Naive thymus-derived CD4-positive, alpha-beta T cell (primary cell): ENCODE measurements around the gene TMCC3. TPM values are rescaled to one million over a fixed set of nuclear protein-coding genes. Genes with fewer than 3 reads are reported as not detected.

ENCODE experiments used
- ATAC-seq: fragments of 150-1000 bp; cut with Tn5 transposase; 2 replicates; pipeline ENCODE4 v1.10.0; 2021; ENCODE audit warnings: mild to moderate bottlenecking, moderate library complexity
- CTCF ChIA-PET: fragments of 350-600 bp; sonication (Branson Sonifier 250); formaldehyde crosslinking; loops from one replicate; lab custom pipeline; 2021; ENCODE audit warnings: antibody characterized with exemption; lab: Charles Lee
- POLR2A ChIA-PET: fragments of 350-600 bp; sonication (Branson Sonifier 250); formaldehyde crosslinking; loops from one replicate; lab custom pipeline; 2021; ENCODE audit warnings: antibody characterized with exemption, inconsistent platforms; lab: Charles Lee
- DNase-seq, 9 donors: peaks; one replicate each; pipeline versions ENCODE4 v3.0.0 to v3.0.0-alpha.2; 2020 to 2022; ENCODE audit warnings: mixed read lengths in 1 of 9
- H3K27ac ChIP-seq: one replicate; pipeline ENCODE4 v1.7.0; 2013; ENCODE audit warnings: mild to moderate bottlenecking, low read depth, low read length, moderate library complexity
- H3K27me3 ChIP-seq, 2 donors: one replicate each; pipeline ENCODE4 v1.7.0; 2013; ENCODE audit warnings: low read length in 2 of 2, mild to moderate bottlenecking in 2 of 2, moderate library complexity in 2 of 2; ENCODE audit not compliant: control insufficient read depth in 2 of 2, insufficient read depth in 2 of 2
- H3K36me3 ChIP-seq, 3 experiments: 1 replicate in 2 of 3; 2 replicates in 1 of 3; pipeline ENCODE4 v1.7.0; 2013; ENCODE audit warnings: low read length in 3 of 3, mild to moderate bottlenecking in 3 of 3, moderate library complexity in 1 of 3; ENCODE audit not compliant: insufficient read depth in 3 of 3, control insufficient read depth in 2 of 3
- H3K4me1 ChIP-seq, 2 donors: one replicate each; pipeline ENCODE4 v1.7.0; 2013; ENCODE audit warnings: low read length in 2 of 2, mild to moderate bottlenecking in 2 of 2, moderate library complexity in 1 of 2; ENCODE audit not compliant: control insufficient read depth in 2 of 2, insufficient read depth in 2 of 2
- H3K4me3 ChIP-seq: 2 replicates; pipeline ENCODE4 v1.7.0; 2013; ENCODE audit warnings: mild to moderate bottlenecking, low read length
- H3K9me3 ChIP-seq, 3 experiments: 1 replicate in 2 of 3; 2 replicates in 1 of 3; pipeline ENCODE4 v1.7.0; 2013; ENCODE audit warnings: low read length in 3 of 3; ENCODE audit not compliant: control insufficient read depth in 2 of 3
- H3K27ac Mint-ChIP-seq, 9 donors: one replicate each; pipeline ENCODE4 v1.8.0; 2020 to 2022; ENCODE audit warnings: mixed read lengths in 9 of 9, mild to moderate bottlenecking in 8 of 9, moderate library complexity in 5 of 9, inconsistent platforms in 2 of 9
- H3K27me3 Mint-ChIP-seq, 5 donors: one replicate each; pipeline ENCODE4 v1.8.0; 2021 to 2022; ENCODE audit warnings: mixed read lengths in 5 of 5, mild to moderate bottlenecking in 1 of 5
- H3K36me3 Mint-ChIP-seq, 5 donors: one replicate each; pipeline ENCODE4 v1.8.0; 2020 to 2022; ENCODE audit warnings: mixed read lengths in 5 of 5, mild to moderate bottlenecking in 3 of 5, inconsistent platforms in 1 of 5
- H3K4me1 Mint-ChIP-seq, 7 donors: one replicate each; pipeline ENCODE4 v1.8.0; 2020 to 2022; ENCODE audit warnings: mixed read lengths in 7 of 7, mild to moderate bottlenecking in 3 of 7, inconsistent platforms in 1 of 7
- H3K4me3 Mint-ChIP-seq, 10 donors: one replicate each; pipeline ENCODE4 v1.8.0; 2020 to 2022; ENCODE audit warnings: mild to moderate bottlenecking in 10 of 10, mixed read lengths in 10 of 10, moderate library complexity in 6 of 10, inconsistent platforms in 2 of 10
- H3K9me3 Mint-ChIP-seq, 11 donors: one replicate each; pipeline ENCODE4 v1.8.0; 2020 to 2022; ENCODE audit warnings: mixed read lengths in 11 of 11, mild to moderate bottlenecking in 4 of 11, inconsistent platforms in 1 of 11, moderate library complexity in 1 of 11
- intact Hi-C, 2 donors: fragments of 100-400 bp; cut with micrococcal nuclease; formaldehyde crosslinking; loops; one replicate each; pipeline ENCODE4 v1.15.1; 2023
- polyA plus RNA-seq, 2 donors: library from polyadenylated mRNA; unstranded; fragments of 300-500 nt; fragmentation: Illumina TruSeq; gene quantifications; one replicate each; pipeline ENCODE4 v1.2.3, GENCODE V29; 2021
- total RNA-seq, 6 experiments: library from RNA in 5 of 6; stranded (reverse) in 5 of 6; gene quantifications; 1 replicate in 5 of 6; 2 replicates in 1 of 6; pipeline ENCODE4 v1.2.3 and lab custom pipeline; 2021 to 2026

Gene TMCC3
- total and polyA plus RNA-seq, 7 experiments from 2014 or later, result 0.08 to 9.7 (median 0.10) TPM; not detected in 2

- CTCF ChIA-PET, result no interaction called here
- ATAC-seq, result no peak
- Mint-ChIP-seq H3K4me3 (no peak overlapping the region), H3K36me3 (no peaks in the 10 kb centered on the region), H3K9me3 (peaks cover 0 to 1% (median 0%) of the 10 kb centered on the region in 11 donors), H3K27ac (no peak overlapping the region), H3K4me1 (peaks cover 0 to 17% (median 10%) of the 10 kb centered on the region in 7 donors), H3K27me3 (peaks cover 0 to 9% (median 0%) of the 10 kb centered on the region in 5 donors)
- H3K27ac ChIP-seq, result no peak overlapping the region
- intact Hi-C loops, result no loop called here
- no peaks in the 10 kb centered on the region for H3K9me3 ChIP-seq
- no peaks in the 10 kb centered on the region for H3K36me3 ChIP-seq
- DNase-seq, result no peak
- H3K4me3 ChIP-seq, result no peak overlapping the region
- POLR2A ChIA-PET, result no interaction called here
- H3K4me1 ChIP-seq, result no peaks in the 10 kb centered on the region
- no peaks in the 10 kb centered on the region for H3K27me3 ChIP-seq
These were observed 62.8 kb downstream of the TMCC3 start for GRCh38 chr12:94587266-94588241.

- H3K36me3 Mint-ChIP-seq, result no peaks in the 10 kb centered on the region
- DNase-seq (no peak), ATAC-seq (no peak)
- ChIA-PET CTCF (no interaction called here), POLR2A (no interaction called here)
- H3K4me3 ChIP-seq, result no peak overlapping the region
- H3K9me3 ChIP-seq, result no peaks in the 10 kb centered on the region
- no peaks in the 10 kb centered on the region for H3K36me3 ChIP-seq
- H3K4me1 ChIP-seq, result no peaks in the 10 kb centered on the region
- no peak overlapping the region for H3K27ac ChIP-seq
- peaks cover 0 to 9% (median 0%) of the 10 kb centered on the region in 5 donors for H3K27me3 Mint-ChIP-seq
- peaks cover 0 to 1% (median 0%) of the 10 kb centered on the region in 11 donors for H3K9me3 Mint-ChIP-seq
- H3K4me1 Mint-ChIP-seq, result peaks cover 0 to 17% (median 10%) of the 10 kb centered on the region in 7 donors
- H3K27ac Mint-ChIP-seq, result peak overlapping the region in 1 of 9 donors; percentile 23
- H3K4me3 Mint-ChIP-seq, result no peak overlapping the region
- intact Hi-C loops, result no loop called here
- no peaks in the 10 kb centered on the region for H3K27me3 ChIP-seq
These were observed 63.6 kb downstream of the TMCC3 start for GRCh38 chr12:94586589-94587259.

GRCh38 chr12:94585626-94586025 lies 64.7 kb downstream of the TMCC3 start:
- ATAC-seq, result no peak

GRCh38 chr12:94584377-94584776 lies 66.0 kb downstream of the TMCC3 start:
- Histone ChIP-seq H3K27me3 (no peaks in the 10 kb centered on the region), H3K9me3 (no peaks in the 10 kb centered on the region), H3K4me1 (no peaks in the 10 kb centered on the region), H3K4me3 (no peak overlapping the region), H3K27ac (no peak overlapping the region), H3K36me3 (no peaks in the 10 kb centered on the region)
- H3K27ac Mint-ChIP-seq, result no peak overlapping the region
- peaks cover 0 to 1% (median 0%) of the 10 kb centered on the region in 11 donors for H3K9me3 Mint-ChIP-seq
- DNase-seq (no peak), ATAC-seq (no peak)
- H3K27me3 Mint-ChIP-seq, result peaks cover 0 to 2% (median 0%) of the 10 kb centered on the region in 5 donors
- H3K4me3 Mint-ChIP-seq, result no peak overlapping the region
- CTCF ChIA-PET, result no interaction called here
- intact Hi-C loops, result no loop called here
- H3K36me3 Mint-ChIP-seq, result no peaks in the 10 kb centered on the region
- POLR2A ChIA-PET, result no interaction called here
- H3K4me1 Mint-ChIP-seq, result peaks cover 0 to 17% (median 10%) of the 10 kb centered on the region in 7 donors

More at GRCh38 chr12:94585626-94586025, 64.7 kb downstream of the TMCC3 start:
- ChIA-PET CTCF (no interaction called here), POLR2A (no interaction called here)
- H3K27me3 ChIP-seq, result no peaks in the 10 kb centered on the region
- intact Hi-C loops, result no loop called here
- H3K27ac ChIP-seq, result no peak overlapping the region
- no peaks in the 10 kb centered on the region for H3K4me1 ChIP-seq
- no peak overlapping the region for H3K4me3 ChIP-seq
- peak in 3 of 9 donors; percentile 6 to 15 (median 12) for DNase-seq
- H3K9me3 ChIP-seq, result no peaks in the 10 kb centered on the region
- Mint-ChIP-seq H3K9me3 (peaks cover 0 to 1% (median 0%) of the 10 kb centered on the region in 11 donors), H3K4me3 (no peak overlapping the region), H3K27me3 (peaks cover 0 to 5% (median 0%) of the 10 kb centered on the region in 5 donors), H3K36me3 (no peaks in the 10 kb centered on the region), H3K4me1 (peaks cover 0 to 17% (median 10%) of the 10 kb centered on the region in 7 donors), H3K27ac (peak overlapping the region in 1 of 9 donors; percentile 30)
- no peaks in the 10 kb centered on the region for H3K36me3 ChIP-seq

- Mint-ChIP-seq H3K4me1 (peaks cover 0 to 17% (median 10%) of the 10 kb centered on the region in 7 donors), H3K9me3 (peaks cover 0 to 1% (median 0%) of the 10 kb centered on the region in 11 donors), H3K4me3 (no peak overlapping the region), H3K36me3 (no peaks in the 10 kb centered on the region), H3K27ac (peak overlapping the region in 1 of 9 donors; percentile 8), H3K27me3 (peaks cover 0 to 2% (median 0%) of the 10 kb centered on the region in 5 donors)
- Histone ChIP-seq H3K4me1 (no peaks in the 10 kb centered on the region), H3K27ac (no peak overlapping the region), H3K27me3 (no peaks in the 10 kb centered on the region), H3K9me3 (no peaks in the 10 kb centered on the region), H3K4me3 (no peak overlapping the region), H3K36me3 (no peaks in the 10 kb centered on the region)
- ATAC-seq (no peak), DNase-seq (no peak)
- intact Hi-C loops, result no loop called here
- CTCF ChIA-PET, result no interaction called here
- POLR2A ChIA-PET, result no interaction called here
These were observed 67.8 kb downstream of the TMCC3 start for GRCh38 chr12:94582591-94582990.

- Histone ChIP-seq H3K36me3 (no peaks in the 10 kb centered on the region), H3K27me3 (no peaks in the 10 kb centered on the region), H3K4me3 (no peak overlapping the region), H3K9me3 (no peaks in the 10 kb centered on the region), H3K4me1 (no peaks in the 10 kb centered on the region), H3K27ac (no peak overlapping the region)
- no peaks in the 10 kb centered on the region for H3K9me3 Mint-ChIP-seq
- peaks cover 0 to 16% (median 0%) of the 10 kb centered on the region in 5 donors for H3K27me3 Mint-ChIP-seq
- H3K27ac Mint-ChIP-seq, result no peak overlapping the region
- no peak overlapping the region for H3K4me3 Mint-ChIP-seq
- DNase-seq (no peak), ATAC-seq (no peak)
- H3K4me1 Mint-ChIP-seq, result no peaks in the 10 kb centered on the region
- intact Hi-C loops, result no loop called here
- POLR2A ChIA-PET, result no interaction called here
- peaks cover 0 to 3% (median 0%) of the 10 kb centered on the region in 5 donors for H3K36me3 Mint-ChIP-seq
- CTCF ChIA-PET, result no interaction called here
These were observed 74.5 kb downstream of the TMCC3 start for GRCh38 chr12:94575645-94576403.
